NT2/D1 (cell line): ENCODE measurements around the gene SUPT7L.

Experiments
- SUZ12 ChIP-seq: IDR thresholded peaks from 2 replicates; pipeline ENCODE4 v1.6.1; 2011; ENCODE audit not compliant: insufficient read length, insufficient read depth; ENCODE audit errors: extremely low read depth
- YY1 ChIP-seq: IDR thresholded peaks from 2 replicates; pipeline ENCODE4 v1.6.1; 2011; ENCODE audit not compliant: insufficient read length, insufficient read depth
- ZNF274 ChIP-seq: IDR thresholded peaks from 2 replicates; pipeline ENCODE4 v1.6.1; 2011; ENCODE audit warnings: mild to moderate bottlenecking, low read depth, low read length

- TF ChIP-seq ZNF274 (no peak), YY1 (no peak), SUZ12 (no peak)
Observed at GRCh38 chr2:27672723-27673486, 9.5 kb upstream of the SUPT7L start.
